ENCODE results near the gene EFNA4.

The EFNA4 gene

DNA sequence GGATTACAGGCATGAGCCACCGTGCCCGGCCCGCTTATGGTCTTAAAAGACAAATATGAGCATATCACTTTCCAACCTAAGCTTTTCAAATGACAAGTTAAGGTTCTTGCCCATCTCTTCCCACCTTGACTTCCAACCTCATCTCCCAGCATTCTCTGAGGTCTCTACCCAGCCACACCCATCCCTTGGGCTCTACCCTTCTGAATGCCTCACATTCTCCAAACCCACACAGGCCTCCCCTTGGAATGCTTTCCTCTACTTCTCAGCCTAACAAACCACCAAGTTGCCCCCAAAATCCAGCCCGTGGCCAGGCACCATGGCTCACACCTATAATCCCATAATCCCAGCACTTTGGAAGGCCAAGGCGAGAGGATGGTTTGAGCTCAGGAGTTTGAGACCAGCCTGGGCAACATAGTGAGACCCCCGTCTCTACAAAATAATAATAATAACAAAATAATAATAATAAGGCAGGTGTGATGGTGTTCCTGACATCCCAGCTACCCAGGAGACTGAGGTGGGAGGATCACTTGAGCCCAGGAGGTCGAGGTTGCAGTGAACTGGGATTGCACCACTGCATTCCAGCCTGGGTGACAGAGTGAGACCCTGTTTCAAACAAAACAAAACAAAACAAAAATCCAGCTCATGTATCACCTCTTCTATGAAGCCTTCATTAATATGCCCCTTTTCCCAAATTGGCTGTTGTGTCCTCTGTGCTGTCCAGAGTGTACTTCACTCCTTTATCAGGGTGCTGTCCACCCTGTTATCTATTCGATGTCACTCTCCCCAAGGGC lies 41.2 kb upstream of the EFNA4 start:
- Histone ChIP-seq H3K27me3 (ENCODE audit: control insufficient read depth in 1 of 2, insufficient read depth in 2 of 2, low read length in 2 of 2) (no peaks in the 10 kb centered on the region), H3K36me3 (ENCODE audit: control insufficient read depth in 2 of 2, insufficient read depth in 2 of 2, low read length in 2 of 2) (no peaks in the 10 kb centered on the region), H3K27ac (ENCODE audit: low read length) (no peak overlapping the region), H3K4me3 (ENCODE audit: low read length in 2 of 2) (no peak overlapping the region), H3K4me1 (ENCODE audit: control insufficient read depth, insufficient read depth, low read length) (peaks cover 7% of the 10 kb centered on the region), H3K9ac (ENCODE audit: low read length in 2 of 2) (no peak overlapping the region), H3K9me3 (ENCODE audit: control insufficient read depth in 2 of 2, low read length in 2 of 2) (no peaks in the 10 kb centered on the region)

DNA sequence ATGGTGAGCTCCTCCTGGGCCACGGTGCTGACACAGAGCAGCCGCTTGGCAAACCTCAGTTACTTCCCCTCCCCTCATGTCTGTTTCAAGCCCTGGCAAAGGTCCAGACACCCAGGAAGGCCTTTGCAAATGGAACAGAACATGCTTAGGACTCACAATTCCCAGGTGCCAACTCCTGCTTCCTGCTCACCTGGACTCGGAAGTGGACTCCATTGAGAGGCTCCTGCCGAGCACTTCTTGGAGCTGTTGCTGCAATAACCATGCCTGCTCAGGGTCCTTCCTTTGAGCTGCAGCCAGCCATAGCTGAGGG lies 40.7 kb upstream of the EFNA4 start:
- H3K36me3 ChIP-seq (ENCODE audit: control insufficient read depth in 2 of 2, insufficient read depth in 2 of 2, low read length in 2 of 2) = no peaks in the 10 kb centered on the region
- H3K4me3 ChIP-seq (ENCODE audit: low read length in 2 of 2) = no peak overlapping the region
- H3K9ac ChIP-seq (ENCODE audit: low read length in 2 of 2) = no peak overlapping the region
- H3K27ac ChIP-seq (ENCODE audit: low read length) = no peak overlapping the region
- H3K4me1 ChIP-seq (ENCODE audit: control insufficient read depth, insufficient read depth, low read length) = peaks cover 2% of the 10 kb centered on the region
- no peaks in the 10 kb centered on the region for H3K9me3 ChIP-seq (ENCODE audit: control insufficient read depth in 2 of 2, low read length in 2 of 2)
- H3K27me3 ChIP-seq (ENCODE audit: control insufficient read depth in 1 of 2, insufficient read depth in 2 of 2, low read length in 2 of 2) = no peaks in the 10 kb centered on the region

DNA sequence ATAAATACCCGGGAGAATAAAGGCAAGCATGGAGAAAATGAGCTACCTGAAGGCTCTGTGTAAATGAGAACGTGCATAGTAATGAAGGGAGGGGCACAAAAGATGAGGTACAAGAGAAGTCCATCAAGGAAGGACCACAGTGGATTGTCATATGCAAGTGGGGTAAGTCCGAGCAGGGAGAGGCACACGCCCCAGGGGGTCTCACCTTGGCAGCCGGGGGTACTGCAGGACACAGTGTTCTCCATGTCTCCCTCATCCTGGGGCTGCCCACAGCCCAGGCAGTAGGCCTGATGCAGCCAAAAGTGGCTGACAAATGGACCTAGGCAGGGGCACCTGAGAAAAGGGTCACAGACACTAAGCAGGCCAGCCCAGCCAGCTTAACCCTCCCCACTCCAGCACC lies 39.9 kb upstream of the EFNA4 start:
- no peaks in the 10 kb centered on the region for H3K9me3 ChIP-seq (ENCODE audit: control insufficient read depth in 2 of 2, low read length in 2 of 2)
- no peak overlapping the region for H3K4me3 ChIP-seq (ENCODE audit: low read length in 2 of 2)
- H3K36me3 ChIP-seq (ENCODE audit: control insufficient read depth in 2 of 2, insufficient read depth in 2 of 2, low read length in 2 of 2) = no peaks in the 10 kb centered on the region
- H3K27me3 ChIP-seq (ENCODE audit: control insufficient read depth in 1 of 2, insufficient read depth in 2 of 2, low read length in 2 of 2) = no peaks in the 10 kb centered on the region
- no peaks in the 10 kb centered on the region for H3K4me1 ChIP-seq (ENCODE audit: control insufficient read depth, insufficient read depth, low read length)
- no peak overlapping the region for H3K27ac ChIP-seq (ENCODE audit: low read length)
- no peak overlapping the region for H3K9ac ChIP-seq (ENCODE audit: low read length in 2 of 2)

DNA sequence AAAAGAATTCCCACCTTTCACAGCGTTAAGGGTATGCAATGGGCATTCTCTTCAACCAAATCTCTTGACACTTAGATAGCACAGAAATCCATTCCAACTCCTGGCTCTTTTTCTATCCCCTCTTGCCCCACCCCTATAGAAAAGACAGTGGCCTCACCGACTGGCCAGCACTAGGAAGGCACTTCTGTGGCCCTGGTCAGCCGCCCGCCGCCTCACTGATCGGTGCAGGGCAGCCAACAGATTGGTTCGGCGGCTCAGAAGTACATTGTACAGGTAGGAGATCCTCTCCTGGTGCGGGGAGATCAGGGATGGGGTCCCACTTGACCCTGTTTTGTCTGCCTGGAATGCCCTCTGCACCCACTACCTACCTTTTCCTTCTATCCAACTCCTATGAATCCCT lies 39.2 kb upstream of the EFNA4 start:
- H3K27me3 ChIP-seq (ENCODE audit: control insufficient read depth in 1 of 2, insufficient read depth in 2 of 2, low read length in 2 of 2) = no peaks in the 10 kb centered on the region
- H3K9ac ChIP-seq (ENCODE audit: low read length in 2 of 2) = no peak overlapping the region
- no peaks in the 10 kb centered on the region for H3K4me1 ChIP-seq (ENCODE audit: control insufficient read depth, insufficient read depth, low read length)
- H3K9me3 ChIP-seq (ENCODE audit: control insufficient read depth in 2 of 2, low read length in 2 of 2) = no peaks in the 10 kb centered on the region
- H3K27ac ChIP-seq (ENCODE audit: low read length) = no peak overlapping the region
- H3K36me3 ChIP-seq (ENCODE audit: control insufficient read depth in 2 of 2, insufficient read depth in 2 of 2, low read length in 2 of 2) = no peaks in the 10 kb centered on the region
- no peak overlapping the region for H3K4me3 ChIP-seq (ENCODE audit: low read length in 2 of 2)

DNA sequence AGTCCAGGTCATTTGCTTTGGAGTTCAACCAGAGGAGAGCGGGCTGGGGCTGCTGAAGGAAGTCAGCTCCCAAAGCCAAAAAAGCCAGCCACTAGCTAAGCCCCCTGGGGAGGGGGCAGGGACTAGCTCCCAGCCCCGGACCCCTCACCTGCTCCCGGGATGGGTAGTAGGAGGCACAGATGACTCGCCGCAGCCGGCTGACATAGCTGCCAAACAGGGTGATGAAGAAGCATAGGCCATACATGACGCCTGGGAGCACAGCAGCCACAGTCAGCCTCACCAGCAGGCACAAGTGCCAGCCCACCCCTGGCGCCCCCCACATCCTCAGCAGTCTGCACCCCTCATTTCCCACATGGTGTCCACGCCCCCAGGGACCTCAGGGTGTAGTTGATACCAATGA lies 37.4 kb upstream of the EFNA4 start:
- H3K4me3 ChIP-seq (ENCODE audit: low read length in 2 of 2) = no peak overlapping the region
- no peaks in the 10 kb centered on the region for H3K9me3 ChIP-seq (ENCODE audit: control insufficient read depth in 2 of 2, low read length in 2 of 2)
- no peaks in the 10 kb centered on the region for H3K27me3 ChIP-seq (ENCODE audit: control insufficient read depth in 1 of 2, insufficient read depth in 2 of 2, low read length in 2 of 2)
- no peaks in the 10 kb centered on the region for H3K4me1 ChIP-seq (ENCODE audit: control insufficient read depth, insufficient read depth, low read length)
- no peaks in the 10 kb centered on the region for H3K36me3 ChIP-seq (ENCODE audit: control insufficient read depth in 2 of 2, insufficient read depth in 2 of 2, low read length in 2 of 2)
- no peak overlapping the region for H3K9ac ChIP-seq (ENCODE audit: low read length in 2 of 2)
- no peak overlapping the region for H3K27ac ChIP-seq (ENCODE audit: low read length)

DNA sequence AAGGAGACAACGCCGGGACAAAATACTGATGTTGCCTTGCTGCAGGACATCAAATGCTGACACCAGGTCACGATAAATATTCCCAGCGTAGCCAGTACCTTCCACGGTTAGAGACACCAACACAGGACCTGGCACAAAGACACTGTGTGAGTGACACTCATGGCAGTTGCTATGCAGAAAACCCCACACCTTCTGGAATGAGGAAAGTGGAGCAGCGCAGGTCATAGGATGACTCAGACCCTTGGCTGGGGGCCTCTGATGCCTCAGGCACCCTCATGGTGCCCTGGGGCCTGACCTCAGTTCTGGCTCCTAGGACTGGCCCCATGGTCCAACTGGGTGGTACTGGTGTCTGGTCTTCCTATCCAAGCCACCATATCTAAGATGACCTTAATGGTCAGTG lies 37.0 kb upstream of the EFNA4 start:
- no peaks in the 10 kb centered on the region for H3K9me3 ChIP-seq (ENCODE audit: control insufficient read depth in 2 of 2, low read length in 2 of 2)
- no peaks in the 10 kb centered on the region for H3K4me1 ChIP-seq (ENCODE audit: control insufficient read depth, insufficient read depth, low read length)
- H3K9ac ChIP-seq (ENCODE audit: low read length in 2 of 2) = no peak overlapping the region
- H3K4me3 ChIP-seq (ENCODE audit: low read length in 2 of 2) = no peak overlapping the region
- no peaks in the 10 kb centered on the region for H3K36me3 ChIP-seq (ENCODE audit: control insufficient read depth in 2 of 2, insufficient read depth in 2 of 2, low read length in 2 of 2)
- no peak overlapping the region for H3K27ac ChIP-seq (ENCODE audit: low read length)
- H3K27me3 ChIP-seq (ENCODE audit: control insufficient read depth in 1 of 2, insufficient read depth in 2 of 2, low read length in 2 of 2) = no peaks in the 10 kb centered on the region

DNA sequence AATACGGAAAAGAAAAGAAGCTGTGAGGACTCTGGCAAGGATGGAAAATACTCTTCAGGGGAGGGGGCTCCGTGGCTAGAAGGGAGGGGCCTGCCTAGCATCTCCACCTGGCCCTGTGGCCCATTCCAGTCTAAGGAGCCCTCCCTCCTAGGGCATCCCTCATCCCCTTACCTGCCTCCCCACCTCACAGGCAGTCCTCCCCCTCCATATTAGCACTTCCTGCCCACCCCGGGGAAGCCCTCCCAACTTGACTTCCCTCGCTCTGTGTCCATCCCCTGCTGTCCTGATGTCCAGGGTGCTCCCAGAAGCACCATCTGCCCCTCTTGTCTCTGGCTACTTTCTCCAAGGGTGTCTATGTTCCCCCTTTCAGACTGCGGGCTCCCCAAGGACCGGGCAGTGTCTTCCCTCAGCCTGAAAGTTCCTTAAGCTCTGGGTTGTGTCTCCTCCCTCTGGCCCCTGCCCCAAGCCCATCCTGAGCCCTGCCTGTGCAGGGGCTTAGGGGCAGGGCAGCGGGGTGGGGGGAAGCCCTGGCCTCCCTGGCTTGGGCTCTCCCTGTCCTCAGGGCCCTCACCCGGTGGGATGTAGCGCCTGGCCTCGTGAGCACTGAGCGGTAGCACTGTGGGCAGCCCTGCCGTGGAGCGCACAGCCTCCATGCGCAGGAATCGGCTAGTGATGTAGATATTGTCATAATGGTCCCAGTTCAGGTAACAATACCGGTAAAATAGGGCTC lies 33.9 kb upstream of the EFNA4 start:
- no peak overlapping the region for H3K4me3 ChIP-seq (ENCODE audit: low read length in 2 of 2)
- no peaks in the 10 kb centered on the region for H3K36me3 ChIP-seq (ENCODE audit: control insufficient read depth in 2 of 2, insufficient read depth in 2 of 2, low read length in 2 of 2)
- no peaks in the 10 kb centered on the region for H3K9me3 ChIP-seq (ENCODE audit: control insufficient read depth in 2 of 2, low read length in 2 of 2)
- H3K9ac ChIP-seq (ENCODE audit: low read length in 2 of 2) = no peak overlapping the region
- no peak overlapping the region for H3K27ac ChIP-seq (ENCODE audit: low read length)
- peaks cover 2% of the 10 kb centered on the region for H3K4me1 ChIP-seq (ENCODE audit: control insufficient read depth, insufficient read depth, low read length)
- no peaks in the 10 kb centered on the region for H3K27me3 ChIP-seq (ENCODE audit: control insufficient read depth in 1 of 2, insufficient read depth in 2 of 2, low read length in 2 of 2)

DNA sequence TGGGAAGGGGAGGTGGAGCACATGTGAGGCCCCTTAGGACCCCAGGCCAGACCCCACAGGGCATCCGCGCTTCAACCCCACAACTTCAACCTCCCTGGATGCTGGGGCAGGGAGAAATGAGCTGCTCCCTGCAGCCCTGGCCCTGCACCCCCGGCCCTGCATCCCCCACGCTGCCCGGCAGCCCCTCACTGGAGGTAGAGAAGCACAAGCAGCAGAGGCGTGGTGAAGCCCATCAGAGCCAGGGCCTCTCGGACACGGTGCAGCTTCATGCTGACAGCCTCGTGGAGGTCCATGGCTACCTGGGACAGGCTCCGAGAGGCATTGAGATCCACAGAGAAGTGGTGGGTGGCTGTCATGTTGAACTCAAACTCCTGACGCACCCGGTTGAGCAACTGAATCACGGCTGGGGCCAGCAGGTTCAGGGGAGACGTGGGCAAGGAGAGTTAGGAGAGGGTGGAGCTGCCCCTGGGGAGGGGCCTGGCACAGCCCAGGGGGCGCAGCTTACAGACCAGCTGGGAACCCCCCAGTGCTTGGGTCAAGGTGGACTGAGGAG lies 33.2 kb upstream of the EFNA4 start:
- no peaks in the 10 kb centered on the region for H3K27me3 ChIP-seq (ENCODE audit: control insufficient read depth in 1 of 2, insufficient read depth in 2 of 2, low read length in 2 of 2)
- no peaks in the 10 kb centered on the region for H3K9me3 ChIP-seq (ENCODE audit: control insufficient read depth in 2 of 2, low read length in 2 of 2)
- H3K4me1 ChIP-seq (ENCODE audit: control insufficient read depth, insufficient read depth, low read length) = peaks cover 2% of the 10 kb centered on the region
- no peak overlapping the region for H3K9ac ChIP-seq (ENCODE audit: low read length in 2 of 2)
- no peak overlapping the region for H3K4me3 ChIP-seq (ENCODE audit: low read length in 2 of 2)
- no peaks in the 10 kb centered on the region for H3K36me3 ChIP-seq (ENCODE audit: control insufficient read depth in 2 of 2, insufficient read depth in 2 of 2, low read length in 2 of 2)
- H3K27ac ChIP-seq (ENCODE audit: low read length) = no peak overlapping the region

DNA sequence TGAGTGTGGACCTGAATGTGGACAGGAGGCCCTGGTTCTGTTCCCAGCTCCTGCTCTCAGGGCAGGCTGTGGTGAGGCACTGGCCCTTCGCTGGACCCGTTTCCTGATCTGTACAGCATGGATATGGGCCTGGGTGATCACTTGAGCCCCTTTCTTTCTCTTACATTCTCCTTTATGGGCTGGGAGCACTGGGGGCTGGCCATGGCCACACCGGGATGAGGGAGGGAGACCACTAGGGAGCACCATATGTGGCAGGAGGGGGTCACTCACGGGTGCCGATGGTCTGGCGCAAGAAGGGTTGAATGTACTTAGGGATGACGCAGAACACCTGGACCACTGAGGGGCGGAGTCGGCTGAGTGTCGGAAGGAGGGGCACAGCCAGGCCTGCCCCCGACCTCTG lies 32.6 kb upstream of the EFNA4 start:
- Histone ChIP-seq H3K27me3 (ENCODE audit: control insufficient read depth in 1 of 2, insufficient read depth in 2 of 2, low read length in 2 of 2) (no peaks in the 10 kb centered on the region), H3K27ac (ENCODE audit: low read length) (no peak overlapping the region), H3K9ac (ENCODE audit: low read length in 2 of 2) (no peak overlapping the region), H3K4me1 (ENCODE audit: control insufficient read depth, insufficient read depth, low read length) (peaks cover 2% of the 10 kb centered on the region), H3K4me3 (ENCODE audit: low read length in 2 of 2) (no peak overlapping the region), H3K36me3 (ENCODE audit: control insufficient read depth in 2 of 2, insufficient read depth in 2 of 2, low read length in 2 of 2) (no peaks in the 10 kb centered on the region), H3K9me3 (ENCODE audit: control insufficient read depth in 2 of 2, low read length in 2 of 2) (no peaks in the 10 kb centered on the region)

DNA sequence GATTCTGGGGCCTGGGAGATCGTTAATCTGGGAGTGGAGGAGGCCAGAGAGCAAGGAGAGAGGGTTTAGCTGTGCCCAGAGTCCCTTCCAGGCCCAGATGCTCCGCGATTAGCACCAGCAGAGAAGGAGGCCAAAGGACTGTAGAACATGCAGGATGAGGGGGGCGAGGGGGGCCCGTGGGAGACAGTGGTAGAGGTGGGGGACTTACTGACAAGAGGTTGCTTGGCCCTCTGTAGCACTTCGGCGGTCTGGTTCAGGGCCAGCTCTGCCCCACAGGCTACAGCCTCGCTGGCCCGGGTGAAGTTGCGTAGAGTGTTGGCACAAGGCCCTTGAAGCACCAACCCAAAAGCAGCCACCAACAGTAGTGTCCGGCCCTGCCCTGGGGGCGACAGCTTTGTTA lies 30.7 kb upstream of the EFNA4 start:
- no peak overlapping the region for H3K9ac ChIP-seq (ENCODE audit: low read length in 2 of 2)
- H3K4me3 ChIP-seq (ENCODE audit: low read length in 2 of 2) = no peak overlapping the region
- peaks cover 2% of the 10 kb centered on the region for H3K4me1 ChIP-seq (ENCODE audit: control insufficient read depth, insufficient read depth, low read length)
- H3K27me3 ChIP-seq (ENCODE audit: control insufficient read depth in 1 of 2, insufficient read depth in 2 of 2, low read length in 2 of 2) = no peaks in the 10 kb centered on the region
- no peaks in the 10 kb centered on the region for H3K36me3 ChIP-seq (ENCODE audit: control insufficient read depth in 2 of 2, insufficient read depth in 2 of 2, low read length in 2 of 2)
- H3K27ac ChIP-seq (ENCODE audit: low read length) = no peak overlapping the region
- no peaks in the 10 kb centered on the region for H3K9me3 ChIP-seq (ENCODE audit: control insufficient read depth in 2 of 2, low read length in 2 of 2)

DNA sequence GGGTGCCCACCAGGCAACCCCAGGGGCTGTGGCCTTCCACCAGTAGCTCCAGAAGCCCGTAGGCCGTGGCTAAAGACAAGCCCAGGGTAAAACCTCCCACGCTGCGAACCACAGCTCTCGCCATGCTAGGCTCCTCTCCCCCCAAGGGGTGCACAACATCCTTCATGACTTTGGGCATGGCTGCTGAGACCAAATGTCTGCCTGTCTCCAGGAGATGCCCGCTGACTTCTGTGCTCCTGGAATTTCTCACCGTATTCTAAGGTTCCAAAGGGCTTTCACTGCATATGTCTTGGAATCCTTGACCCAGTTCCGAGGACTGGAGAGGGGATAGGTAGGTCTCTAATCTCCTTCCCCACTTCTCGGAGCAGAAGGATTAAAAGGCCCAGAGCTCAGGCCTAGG lies 30.0 kb upstream of the EFNA4 start, which contains the start of the genes DCST1 and DCST2:
Gene DCST1 (plus strand): TSS at position 301 of the 400 bp plus-strand sequence. CDS start 213 bp downstream, outside the sequence.
Gene DCST2 (minus strand): TSS at position 258 of the 400 bp plus-strand sequence. CDS start 80 bp downstream, at position 178.
- H3K36me3 ChIP-seq (ENCODE audit: control insufficient read depth in 2 of 2, insufficient read depth in 2 of 2, low read length in 2 of 2) = no peaks in the 10 kb centered on the region
- H3K4me1 ChIP-seq (ENCODE audit: control insufficient read depth, insufficient read depth, low read length) = peaks cover 2% of the 10 kb centered on the region
- no peaks in the 10 kb centered on the region for H3K27me3 ChIP-seq (ENCODE audit: control insufficient read depth in 1 of 2, insufficient read depth in 2 of 2, low read length in 2 of 2)
- no peak within 1 kb of the TSS for H3K4me3 ChIP-seq (ENCODE audit: low read length in 2 of 2)
- H3K27ac ChIP-seq (ENCODE audit: low read length) = no peak within 1 kb of the TSS
- no peak within 1 kb of the TSS for H3K9ac ChIP-seq (ENCODE audit: low read length in 2 of 2)
- H3K9me3 ChIP-seq (ENCODE audit: control insufficient read depth in 2 of 2, low read length in 2 of 2) = no peaks in the 10 kb centered on the region

All from stomach smooth muscle (tissue), 2 donors.